ENCODE results near the gene CDH7.

DNA sequence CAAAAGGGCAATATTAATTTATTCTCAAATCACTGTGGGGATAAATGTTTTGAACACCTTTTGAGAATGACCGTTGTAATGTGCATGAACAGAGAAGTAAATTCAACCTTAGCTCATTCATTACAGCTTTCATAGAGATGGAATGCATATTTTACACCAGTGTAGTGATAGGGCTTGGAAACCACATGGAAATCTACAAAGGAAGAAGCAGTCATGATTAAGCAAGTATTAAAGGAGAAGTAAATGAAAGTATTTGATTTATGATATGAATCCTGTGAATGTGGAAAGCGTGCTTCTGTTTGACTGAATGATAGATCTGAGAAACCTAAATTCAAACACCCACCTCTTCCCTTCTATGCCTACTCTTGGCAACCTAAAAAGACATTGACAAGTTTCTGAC is 64.7 kb downstream of the CDH7 start:
- TF ChIP-seq EZH2 (IDR thresholded peaks at IDR 0.05; ENCODE audit: low read depth), result no peak
- TF ChIP-seq, protein P1, sequence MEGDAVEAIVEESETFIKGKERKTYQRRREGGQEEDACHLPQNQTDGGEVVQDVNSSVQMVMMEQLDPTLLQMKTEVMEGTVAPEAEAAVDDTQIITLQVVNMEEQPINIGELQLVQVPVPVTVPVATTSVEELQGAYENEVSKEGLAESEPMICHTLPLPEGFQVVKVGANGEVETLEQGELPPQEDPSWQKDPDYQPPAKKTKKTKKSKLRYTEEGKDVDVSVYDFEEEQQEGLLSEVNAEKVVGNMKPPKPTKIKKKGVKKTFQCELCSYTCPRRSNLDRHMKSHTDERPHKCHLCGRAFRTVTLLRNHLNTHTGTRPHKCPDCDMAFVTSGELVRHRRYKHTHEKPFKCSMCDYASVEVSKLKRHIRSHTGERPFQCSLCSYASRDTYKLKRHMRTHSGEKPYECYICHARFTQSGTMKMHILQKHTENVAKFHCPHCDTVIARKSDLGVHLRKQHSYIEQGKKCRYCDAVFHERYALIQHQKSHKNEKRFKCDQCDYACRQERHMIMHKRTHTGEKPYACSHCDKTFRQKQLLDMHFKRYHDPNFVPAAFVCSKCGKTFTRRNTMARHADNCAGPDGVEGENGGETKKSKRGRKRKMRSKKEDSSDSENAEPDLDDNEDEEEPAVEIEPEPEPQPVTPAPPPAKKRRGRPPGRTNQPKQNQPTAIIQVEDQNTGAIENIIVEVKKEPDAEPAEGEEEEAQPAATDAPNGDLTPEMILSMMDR (conservative IDR thresholded peaks at IDR 0.05), result no peak

All from PC-9 (cell line).